ENCODE results near the gene F2R.
"Not testable (repeated sequence)": the region's sequence is repeated elsewhere in the genome, so short reads cannot be mapped to it uniquely, and the experiment has no call there.

The F2R gene

DNA sequence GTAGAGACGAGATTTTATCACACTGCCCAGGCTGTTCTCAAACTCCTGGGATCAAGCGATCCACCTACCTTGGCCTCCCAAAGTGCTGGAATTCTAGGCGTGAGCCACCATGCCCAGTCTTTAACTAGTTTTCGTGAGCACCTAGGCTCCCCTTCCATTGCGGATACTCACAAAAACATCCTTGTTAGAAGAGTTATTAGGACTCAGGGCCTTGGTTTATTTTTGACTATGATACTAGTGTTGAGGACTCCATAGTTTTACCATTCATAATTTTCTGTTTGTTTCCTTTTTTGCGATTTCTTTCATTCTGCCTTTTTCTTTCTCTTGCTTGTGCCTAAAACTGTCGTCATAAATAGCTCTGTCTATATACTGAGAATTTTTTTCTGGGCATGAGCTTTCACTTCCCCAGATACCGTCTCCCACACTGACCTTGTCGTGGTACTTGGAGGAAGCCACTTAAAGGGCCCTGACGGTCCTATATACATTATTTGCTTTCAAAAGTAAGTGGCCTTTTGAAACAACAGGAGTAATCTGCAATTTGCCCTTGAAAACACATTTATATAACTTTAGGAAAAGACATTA is 5.2 kb downstream of the F2R start:
- no peak for DNase-seq

DNA sequence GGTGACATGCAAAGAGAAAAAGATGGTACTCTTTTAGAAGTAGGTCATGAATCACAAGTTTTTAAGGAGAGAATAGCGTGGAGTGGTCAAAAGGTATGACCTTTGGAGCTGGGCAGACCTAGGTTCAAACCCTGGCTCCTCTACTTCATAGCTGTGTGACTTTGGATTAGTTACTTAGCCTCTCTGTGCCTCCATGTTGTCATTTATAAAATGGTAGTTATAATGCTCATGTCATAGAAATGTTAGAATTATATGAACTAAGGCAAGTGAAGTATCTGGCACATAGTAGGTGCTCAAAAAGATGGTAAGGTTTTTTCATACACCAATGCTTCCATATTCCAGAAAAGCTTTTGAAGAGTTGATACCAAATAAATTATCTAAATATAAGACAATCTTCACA is 7.3 kb downstream of the F2R start:
- DNase-seq: no peak

DNA sequence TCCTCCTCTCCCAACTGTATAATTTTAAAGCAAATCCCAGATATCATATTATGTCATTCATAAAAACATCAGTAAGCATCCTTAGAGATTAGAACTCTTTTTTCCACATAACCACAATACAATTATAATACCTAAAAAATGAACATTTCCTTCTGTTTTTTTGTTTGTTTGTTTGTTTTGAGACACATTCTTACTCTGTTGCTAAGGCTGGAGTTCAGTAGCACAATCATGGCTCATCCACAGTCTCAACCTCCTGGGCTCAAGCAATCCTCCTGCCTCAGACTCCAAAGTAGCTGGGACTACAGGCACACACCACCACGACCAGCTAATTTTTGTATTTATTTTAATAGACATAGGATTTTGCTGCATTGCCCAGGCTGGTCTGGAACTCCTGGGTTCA is 8.0 kb downstream of the F2R start:
- no peak for DNase-seq

DNA sequence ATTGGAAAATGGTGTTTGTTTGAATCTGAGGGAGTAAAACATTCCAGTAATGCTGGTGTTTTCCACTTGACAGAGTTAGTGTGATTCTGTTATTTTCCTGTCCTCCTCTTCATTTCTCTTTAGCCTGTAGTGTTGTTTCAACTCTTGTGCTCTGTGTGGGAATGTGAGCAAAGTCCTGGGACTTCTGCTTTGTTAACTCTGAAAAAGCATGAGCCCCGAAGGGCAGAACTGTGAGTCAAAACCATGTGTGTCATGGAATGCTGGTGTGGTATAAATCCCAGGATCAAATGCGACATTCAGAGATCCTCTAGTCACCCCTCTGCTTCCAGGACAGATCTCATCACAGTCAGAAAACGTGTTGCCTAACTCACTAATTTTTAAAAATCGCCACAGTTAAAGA is 8.9 kb downstream of the F2R start:
- no peak for DNase-seq

DNA sequence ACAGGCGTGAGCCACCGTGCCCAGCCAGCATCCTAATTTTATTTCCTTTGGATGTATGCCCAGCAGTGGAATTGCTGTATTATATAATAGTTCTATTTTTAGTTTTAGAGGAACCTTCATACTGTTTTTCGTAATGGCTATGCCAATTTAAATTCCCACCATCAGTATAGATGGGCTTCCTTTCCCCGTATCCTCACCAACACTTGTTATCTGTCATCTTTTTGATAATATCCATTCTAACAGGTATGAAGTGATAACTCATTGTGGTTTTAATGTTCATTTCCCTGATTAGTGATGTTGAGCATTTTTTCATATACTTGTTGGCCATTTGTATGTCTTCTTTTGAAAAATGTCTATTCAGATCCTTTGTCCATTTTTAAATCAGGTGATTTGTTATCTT is 13.0 kb downstream of the F2R start:
- no peak for DNase-seq

DNA sequence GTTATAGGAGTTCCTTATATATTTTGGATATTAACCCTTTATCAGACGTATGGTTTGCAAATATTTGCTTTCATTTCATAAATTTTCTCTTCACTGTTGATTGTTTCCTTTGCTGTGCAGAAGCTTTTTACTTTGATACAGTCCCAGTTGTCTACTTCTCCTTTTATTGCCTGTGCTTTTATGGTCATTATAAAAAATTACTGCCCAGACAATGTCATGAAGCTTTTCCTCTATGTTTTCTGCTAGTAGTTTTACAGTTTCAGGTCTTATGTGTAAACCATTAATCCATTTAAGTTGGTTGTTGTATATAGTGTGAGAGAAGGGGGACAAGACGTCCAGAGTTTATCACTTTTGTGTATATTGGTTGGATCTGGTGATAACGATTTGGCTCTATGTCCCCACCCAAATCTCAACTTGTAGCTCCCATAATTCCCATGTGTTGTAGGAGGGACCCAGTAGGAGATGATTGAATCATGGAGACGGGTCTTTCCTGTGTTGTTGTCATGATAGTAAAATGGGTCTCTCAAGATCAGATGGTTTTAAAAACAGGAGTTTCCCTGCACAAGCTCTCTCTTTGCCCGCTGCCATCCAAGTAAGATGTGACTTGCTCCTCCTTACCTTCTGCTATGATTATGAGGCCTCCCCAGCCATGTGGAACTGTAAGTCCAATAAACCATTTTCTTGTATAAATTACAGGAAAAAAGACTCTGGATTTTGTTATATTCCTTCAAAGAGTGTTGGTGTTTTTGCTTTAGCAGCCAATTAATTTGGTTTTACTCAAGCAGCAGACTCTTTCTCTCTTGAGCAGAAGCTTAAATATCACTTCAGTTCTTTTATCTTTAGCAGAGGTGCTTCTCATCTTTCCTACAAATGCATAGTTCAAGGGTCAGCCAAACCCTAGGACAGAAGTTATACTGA is 13.7 kb downstream of the F2R start:
- DNase-seq: no peak

DNA sequence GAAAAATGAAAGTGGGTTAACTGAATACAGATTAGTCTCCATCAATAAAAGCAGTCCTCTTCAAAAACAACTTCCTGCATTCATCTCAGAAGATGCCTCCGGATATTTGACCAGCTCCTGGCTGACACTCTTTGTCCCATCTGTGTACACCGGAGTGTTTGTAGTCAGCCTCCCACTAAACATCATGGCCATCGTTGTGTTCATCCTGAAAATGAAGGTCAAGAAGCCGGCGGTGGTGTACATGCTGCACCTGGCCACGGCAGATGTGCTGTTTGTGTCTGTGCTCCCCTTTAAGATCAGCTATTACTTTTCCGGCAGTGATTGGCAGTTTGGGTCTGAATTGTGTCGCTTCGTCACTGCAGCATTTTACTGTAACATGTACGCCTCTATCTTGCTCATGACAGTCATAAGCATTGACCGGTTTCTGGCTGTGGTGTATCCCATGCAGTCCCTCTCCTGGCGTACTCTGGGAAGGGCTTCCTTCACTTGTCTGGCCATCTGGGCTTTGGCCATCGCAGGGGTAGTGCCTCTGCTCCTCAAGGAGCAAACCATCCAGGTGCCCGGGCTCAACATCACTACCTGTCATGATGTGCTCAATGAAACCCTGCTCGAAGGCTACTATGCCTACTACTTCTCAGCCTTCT is 16.6 kb downstream of the F2R start:
- no peak for DNase-seq

DNA sequence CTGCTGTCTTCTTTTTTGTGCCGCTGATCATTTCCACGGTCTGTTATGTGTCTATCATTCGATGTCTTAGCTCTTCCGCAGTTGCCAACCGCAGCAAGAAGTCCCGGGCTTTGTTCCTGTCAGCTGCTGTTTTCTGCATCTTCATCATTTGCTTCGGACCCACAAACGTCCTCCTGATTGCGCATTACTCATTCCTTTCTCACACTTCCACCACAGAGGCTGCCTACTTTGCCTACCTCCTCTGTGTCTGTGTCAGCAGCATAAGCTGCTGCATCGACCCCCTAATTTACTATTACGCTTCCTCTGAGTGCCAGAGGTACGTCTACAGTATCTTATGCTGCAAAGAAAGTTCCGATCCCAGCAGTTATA is 17.1 kb downstream of the F2R start:
- no peak for DNase-seq

DNA sequence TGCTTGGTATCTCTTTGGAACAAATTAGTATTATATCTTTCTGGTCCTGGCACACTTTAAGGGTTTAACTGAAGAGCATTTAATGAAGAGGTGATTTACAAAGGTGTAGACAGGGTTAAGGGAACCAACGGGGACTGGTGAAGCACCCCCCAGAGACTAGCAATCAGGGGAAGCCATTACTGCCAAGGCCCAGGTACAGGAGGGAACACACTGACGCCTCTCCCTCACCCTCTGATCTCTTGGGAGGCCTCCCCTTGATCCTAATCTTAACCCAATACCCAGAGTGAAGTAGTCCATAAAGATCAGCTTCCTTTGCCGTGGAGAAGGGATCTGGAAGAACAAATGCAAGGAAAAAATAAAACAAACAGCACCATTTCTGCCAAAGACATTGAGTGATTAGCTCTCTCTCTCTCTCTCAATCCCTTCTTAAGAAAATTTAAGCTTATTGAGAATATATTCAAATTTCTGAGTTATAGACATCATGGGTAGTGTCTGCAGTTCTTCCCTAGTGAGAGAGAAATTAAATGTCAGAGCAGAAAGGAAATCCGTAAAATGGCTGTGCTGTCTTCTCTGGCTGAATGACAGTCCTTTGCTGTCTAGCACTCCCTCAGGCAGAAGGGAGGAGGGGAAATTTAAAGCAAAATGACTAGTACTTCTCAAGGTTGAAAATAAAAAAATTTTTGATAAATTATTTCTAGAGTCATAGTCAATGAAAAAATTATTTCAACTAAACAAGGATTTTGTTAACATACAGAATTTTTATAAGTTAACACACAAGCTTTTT is 20.0 kb downstream of the F2R start:
- no peak for DNase-seq

DNA sequence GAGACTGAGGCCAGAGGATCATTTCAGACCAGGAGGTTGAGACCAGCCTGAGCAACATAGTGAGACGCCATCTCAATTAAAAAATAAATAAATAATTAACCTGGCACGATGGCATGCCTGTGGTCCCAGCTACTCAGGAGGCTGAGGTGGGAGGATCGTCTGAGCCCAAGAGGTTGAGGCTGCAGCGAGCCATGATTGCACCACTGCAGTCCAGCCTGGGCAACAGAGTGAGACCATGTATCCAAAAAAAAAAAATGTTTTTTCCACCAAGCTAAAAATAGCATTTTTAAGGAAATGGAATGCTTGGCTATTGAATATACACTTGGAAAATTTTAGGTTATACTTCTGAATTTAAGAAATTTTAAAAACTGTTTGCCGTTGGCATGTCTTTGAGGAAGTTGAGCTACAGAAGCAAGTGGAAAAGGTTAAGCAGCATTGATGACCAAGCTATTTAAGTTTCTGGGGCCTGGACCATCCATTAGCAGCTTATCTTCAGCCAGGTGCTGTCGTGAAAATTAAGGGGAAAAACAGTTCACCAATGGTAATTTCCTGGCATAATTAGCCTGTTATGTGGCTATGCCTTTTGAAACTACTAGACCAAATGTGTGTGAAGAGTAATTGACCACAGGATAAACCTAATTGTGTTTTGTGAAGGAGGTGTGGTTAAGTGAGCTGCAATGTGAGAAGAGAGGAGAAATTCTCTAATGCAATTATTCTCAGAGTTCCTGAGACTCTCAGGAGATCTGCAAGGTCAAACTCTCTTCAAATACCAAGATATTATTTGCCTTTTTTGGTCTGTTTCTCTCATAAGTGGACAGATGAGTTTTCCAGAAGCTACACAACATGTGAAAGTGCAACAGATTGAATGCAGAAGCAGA is 21.0 kb downstream of the F2R start:
- no peak for DNase-seq

DNA sequence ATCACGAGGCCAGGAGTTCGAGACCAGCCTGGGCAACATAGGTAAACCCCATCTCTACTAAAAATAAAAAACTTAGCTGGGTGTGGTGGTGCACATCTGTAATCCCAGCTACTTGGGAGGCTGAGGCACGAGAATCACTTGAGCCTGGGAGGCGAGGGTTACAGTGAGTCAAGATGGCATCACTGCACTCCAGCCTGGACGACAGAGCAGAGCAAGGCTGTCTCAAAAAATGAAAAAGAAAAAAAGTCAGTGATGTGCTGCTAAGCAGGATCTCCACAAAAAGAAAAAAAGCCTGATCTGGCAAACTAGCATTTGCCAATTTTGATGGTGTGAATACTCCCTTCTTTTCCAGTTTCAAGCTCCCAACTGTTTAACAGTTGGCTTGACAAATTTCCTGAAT is 21.9 kb downstream of the F2R start:
- DNase-seq: no peak

DNA sequence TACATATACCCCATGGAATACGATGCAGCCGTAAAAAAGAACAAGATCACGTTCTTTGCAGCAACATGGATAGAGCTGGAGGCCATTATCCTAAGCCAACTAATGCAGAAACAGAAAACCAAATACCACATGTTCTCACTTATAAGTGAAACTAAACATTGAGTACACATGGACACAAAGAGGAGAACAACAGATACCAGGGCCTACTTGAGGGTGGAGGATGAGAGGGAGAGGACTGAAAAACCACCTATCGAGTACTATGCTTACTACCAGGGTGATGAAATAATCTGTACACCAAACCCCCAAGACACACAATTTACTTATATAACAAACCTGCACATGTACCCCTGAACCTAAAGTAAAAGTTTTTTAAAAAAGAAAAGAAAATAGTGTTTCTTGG is 25.6 kb downstream of the F2R start:
- DNase-seq: not testable (repeated sequence)

DNA sequence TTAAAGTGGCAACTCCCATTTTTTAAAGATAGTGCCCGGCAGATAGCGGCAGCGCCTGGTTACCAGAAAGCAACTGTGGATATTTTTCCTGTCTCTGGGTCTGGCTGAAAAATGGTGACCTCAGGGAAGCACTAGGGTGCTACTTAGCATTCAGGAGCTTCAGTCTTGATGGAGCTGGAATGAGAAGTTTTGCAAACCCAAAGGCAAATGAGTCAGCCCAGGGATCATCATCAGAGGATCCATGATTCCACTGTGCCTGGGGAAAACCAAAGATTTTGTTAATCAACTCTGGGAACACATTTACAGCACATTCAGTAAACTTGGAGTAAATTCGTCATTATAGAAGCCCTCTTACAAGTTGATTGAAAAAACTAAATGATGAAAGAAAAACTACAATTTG is 26.7 kb downstream of the F2R start:
- DNase-seq: no peak

DNA sequence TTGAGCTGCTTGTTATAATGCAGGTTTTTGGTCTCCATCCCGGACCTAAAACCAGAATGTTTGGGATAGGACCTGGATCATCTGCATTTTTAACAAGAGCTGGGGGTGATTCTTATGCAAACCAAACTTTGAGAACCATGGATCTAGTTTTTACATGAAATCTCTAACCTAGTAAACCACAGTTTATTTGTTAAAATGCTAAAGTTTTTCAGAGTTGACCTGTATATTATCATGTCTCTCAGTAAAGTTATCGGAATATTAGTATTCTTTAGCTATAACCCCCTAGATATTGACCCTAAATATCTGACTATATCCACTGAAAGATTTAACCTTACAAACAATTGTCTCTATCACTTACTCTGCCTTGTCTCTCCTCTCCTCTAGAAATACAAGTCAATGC is 28.7 kb downstream of the F2R start:
- no peak for DNase-seq

DNA sequence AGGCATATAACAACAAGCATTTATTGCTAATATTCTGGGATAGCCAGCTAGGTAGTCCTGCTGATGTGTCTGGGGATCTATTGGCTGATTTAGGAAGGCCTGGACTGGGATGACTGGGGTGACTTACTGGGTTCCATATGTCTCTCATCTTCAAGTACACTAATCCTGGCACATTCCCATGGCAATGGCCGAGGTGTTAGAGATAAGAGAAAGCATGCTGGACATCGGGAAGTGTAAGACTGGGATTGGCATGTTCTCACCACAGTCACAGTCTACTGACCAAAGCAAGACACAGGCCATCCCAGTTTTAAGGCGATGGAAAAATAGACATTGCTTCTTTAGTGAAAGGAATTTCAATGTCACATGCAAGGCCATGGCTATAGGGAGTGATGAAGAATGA is 29.7 kb downstream of the F2R start:
- DNase-seq: no peak

DNA sequence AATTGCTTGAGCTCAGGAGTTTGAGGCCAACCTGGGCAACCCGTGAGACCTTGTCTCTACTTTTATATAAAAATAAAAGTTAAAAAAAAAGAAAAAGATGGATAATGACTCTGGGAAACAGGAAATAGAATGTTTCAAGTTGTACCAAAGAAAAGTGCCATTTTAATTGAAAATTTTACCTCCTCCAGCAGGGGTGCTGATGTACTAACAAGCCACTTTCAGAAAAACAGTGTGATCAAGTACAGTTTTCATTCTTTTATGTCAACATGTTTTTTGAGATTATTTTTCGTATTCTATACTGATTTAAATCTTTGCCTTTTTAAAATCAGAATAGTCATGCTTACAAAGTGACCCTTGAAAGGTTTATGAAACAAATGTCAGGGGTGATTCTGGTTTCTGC is 30.8 kb downstream of the F2R start:
- no peak for DNase-seq

DNA sequence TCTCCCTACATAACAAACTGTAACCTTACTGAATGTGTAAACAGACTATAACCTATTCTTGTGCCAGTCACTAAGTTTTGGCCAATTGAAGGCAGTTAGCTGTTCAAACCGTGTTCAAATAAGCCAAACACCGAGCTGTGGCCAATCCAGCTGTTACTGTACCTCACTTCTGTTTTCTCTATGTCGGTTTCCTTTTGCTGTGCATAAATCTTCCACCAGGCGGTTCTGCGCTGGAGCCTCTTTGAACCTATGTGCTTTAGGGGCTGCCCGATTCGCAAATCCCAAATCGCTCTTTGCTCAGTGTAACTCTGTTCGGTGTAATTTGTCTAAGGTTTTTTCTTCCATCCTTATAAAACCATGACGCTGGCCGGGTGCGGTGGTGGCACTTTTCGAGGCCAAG is 31.8 kb downstream of the F2R start:
- no peak for DNase-seq

DNA sequence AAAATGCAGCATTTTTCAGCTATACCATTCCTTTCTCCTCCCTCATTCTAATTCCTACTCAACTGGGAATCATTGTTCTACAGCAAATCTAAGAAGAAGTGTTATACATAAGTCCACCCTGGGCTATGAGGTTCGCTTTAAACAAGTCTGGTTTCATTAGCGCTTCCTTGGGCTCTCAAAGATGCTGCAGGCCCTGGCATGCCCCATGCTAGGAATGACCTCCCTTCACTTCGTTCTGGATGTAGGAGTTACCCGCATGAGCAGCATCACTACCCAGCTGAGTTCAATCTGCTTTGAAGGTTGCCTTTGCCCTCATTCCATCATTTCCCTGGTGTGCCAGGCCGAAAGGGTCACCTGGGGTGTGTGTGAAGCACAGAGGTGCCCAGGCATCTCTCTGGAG is 35.4 kb downstream of the F2R start:
- DNase-seq: no peak

DNA sequence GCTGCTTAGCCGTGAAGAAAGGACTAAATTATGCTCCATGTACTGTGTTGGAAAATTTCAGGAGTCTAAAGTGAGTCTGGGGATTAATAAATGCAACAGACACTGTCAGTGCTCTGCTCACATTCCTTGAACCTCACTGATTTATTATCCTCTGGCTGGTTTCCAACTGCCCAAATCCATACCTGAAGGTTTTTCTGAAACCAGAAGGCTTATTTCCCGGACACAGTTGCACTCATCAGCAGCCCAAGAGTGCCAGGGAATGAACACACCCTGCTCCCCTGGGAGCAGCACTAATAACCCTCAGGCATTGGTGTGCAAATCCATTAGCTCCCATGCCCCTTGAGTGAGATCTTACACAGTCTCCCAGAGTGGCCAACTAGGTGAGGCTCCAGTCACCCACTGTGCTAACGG is 38.7 kb downstream of the F2R start:
- DNase-seq: no peak

DNA sequence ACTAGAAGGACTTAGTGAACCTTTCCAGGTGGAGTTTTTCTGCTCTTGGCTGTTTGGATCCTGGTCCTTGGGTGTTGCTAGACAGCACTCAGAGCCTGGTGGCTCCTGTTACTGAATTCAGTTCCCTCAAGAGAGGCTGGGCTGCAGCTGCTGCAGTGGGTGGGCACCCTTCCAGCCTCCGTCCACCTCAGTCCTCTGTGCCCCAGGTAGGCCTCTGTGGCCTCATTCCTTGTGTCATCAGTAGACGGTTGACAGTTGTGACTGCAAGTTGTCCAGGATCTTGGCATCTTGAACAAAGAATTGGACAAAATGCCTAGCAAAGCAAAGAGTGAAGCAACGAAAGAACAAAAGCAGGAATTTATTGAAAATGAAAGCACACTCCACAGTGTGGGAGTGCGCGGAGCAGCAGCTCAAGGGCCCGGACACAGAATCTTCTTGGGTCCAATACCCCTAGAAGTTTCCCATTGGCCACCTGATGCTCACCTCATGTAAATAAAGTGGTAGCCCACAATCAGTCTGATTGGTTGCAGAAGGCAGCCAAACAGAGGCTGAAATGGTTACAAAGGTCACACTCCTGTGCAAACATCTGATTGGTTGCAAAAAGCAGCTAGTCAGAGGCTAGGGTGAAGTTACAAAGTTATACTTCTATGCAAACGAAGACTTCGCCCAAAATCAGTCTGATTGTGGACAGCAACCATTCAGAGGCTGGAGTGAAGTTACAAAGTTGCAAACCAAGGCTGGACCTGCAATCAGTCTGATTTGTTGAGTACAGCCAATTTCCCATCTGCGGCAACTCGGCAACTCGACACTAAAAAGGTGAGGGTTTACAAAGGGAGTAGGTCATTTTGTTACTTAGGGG is 40.1 kb downstream of the F2R start:
- no peak for DNase-seq

DNA sequence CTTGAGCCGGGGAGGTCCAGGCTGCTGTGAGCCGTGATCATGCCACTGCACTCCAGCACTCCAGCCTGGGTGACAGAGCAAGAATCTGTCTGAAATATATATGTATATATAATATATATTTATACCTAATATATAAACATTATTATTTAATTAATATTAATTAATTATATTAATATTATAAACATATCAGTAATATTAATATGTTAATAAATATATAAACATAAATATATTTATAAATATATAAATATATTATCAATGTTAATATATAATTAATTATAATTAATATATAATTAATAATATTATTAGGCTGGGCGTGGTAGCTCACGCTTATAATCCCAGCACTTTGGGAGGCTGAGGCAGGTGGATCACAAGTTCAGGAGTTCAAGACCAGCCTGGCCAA is 41.1 kb downstream of the F2R start:
- no peak for DNase-seq
